Fibroblast of skin of right biceps (primary cell): Measurements from ENCODE around the gene PPM1E.
A peak's percentile ranks its signal among the peaks of the same experiment; 100 is the strongest.
"Not testable (repeated sequence)": the region's sequence is repeated elsewhere in the genome, so short reads cannot be mapped to it uniquely, and the experiment has no call there.

Experiments
- DNase-seq: peaks from one replicate; pipeline ENCODE4 v3.0.0-alpha.2; 2013

PPM1E gene

DNA sequence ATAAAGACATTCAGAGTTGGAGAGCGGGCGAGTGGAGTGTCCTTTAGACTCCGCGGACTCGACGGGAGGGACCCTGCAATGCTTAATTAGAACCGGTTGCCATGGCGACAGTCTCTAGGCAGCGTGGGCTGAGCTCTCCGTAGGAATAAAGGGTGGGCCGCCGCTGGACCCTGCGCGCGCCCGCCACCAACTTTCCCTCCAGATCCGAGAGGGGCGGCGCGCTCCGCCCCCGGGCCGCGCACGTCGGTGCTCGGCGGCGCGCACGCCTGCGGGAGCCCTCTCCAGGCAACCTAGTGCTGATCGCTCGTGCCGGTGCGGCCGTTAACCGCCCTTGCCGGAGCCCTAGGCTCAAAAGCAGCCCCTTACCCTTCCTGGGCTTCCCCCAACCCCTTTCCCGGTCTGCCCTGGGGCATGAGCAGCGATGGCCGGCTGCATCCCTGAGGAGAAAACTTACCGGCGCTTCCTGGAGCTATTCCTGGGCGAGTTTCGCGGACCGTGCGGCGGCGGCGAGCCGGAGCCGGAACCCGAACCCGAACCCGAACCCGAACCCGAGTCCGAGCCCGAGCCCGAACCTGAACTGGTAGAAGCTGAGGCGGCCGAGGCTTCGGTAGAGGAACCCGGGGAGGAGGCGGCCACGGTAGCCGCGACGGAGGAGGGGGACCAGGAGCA lies at the start of gene PPM1E:
Gene PPM1E (plus strand): TSS at position 278 of the 669 bp plus-strand sequence.
- DNase-seq = peak; percentile 51

DNA sequence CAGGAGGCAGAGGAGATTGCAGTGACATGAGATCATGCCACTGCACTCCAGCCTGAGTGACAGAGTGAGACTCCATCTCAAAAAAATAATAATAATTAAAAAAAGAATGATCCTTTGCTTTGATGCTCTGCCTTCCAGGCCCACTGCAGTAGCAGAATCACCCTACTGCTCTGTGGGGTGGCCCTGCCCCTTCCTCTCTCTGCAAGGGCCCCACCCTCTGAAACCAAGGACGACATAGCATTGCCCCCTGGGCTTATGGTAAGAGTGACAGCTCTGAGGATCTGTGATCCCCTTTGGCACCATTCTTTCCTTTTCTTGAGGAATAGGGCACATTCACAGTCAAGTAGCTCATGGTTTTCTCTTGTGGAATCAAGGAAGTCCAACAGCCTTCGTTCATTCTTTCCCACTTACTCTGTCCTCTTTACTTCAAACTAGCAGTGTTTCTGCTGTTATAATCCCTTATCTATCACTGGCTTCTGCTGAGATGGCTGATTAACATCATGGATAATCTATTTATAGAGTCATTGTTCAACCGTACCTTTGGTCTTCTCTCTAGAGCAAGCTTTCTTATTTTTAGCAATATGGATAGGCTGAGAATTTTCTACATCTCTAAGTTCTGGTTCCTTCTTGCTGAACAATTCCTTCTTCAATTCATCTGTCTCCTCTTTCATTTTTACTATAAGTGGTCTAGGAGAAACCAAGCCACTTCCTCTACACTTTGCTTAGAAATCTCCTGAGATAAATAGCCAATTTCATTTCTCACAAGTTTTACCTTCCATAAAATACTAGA lies 49.1 kb upstream of the PPM1E start:
- DNase-seq = no peak

DNA sequence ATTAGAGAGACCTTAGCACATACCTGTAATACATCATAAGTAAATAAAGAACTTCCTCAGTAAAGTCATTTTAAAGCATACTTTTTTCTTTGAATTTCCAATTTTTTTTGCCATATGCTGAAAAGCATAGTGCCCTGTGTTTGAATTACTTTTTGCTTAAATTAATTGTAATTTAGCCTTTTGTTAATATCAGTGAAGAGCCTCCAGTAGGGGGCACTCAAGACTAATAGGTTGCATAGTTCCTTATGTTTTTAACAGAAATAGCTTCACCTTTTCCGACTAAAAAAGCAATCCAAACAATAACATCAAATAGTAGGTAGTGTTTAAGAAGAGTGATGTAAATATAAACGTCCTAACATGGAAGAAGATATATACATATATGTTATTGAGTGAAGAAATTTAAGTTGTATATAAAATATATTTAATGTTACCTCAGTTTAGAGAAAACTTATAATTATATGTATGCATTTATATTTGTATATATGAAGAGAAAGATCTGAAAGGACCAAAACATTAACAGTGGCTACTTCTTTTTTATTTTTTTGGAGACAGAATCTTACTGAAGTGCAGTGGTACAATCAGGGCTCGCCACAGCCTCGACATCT lies 44.6 kb upstream of the PPM1E start:
- DNase-seq = peak; percentile 55

DNA sequence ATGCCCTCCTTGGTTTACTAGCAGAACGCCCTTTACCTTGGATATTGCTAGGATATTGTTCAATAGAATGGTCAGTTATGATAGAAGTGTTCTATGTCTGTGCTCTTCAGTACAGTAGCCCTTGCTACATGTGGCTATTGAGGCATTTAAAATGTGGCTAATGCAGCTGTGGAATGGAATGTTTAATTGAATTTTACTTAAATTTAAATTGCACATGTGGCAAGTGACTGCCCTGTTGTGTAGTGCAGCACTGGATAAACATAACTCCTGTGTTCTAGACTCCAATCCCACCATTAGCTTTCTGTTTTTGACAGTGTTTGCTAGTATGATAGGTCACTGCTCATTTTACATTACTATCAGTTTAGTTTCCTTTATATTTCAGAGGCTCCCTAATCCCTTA lies 33.4 kb upstream of the PPM1E start:
- no peak for DNase-seq

DNA sequence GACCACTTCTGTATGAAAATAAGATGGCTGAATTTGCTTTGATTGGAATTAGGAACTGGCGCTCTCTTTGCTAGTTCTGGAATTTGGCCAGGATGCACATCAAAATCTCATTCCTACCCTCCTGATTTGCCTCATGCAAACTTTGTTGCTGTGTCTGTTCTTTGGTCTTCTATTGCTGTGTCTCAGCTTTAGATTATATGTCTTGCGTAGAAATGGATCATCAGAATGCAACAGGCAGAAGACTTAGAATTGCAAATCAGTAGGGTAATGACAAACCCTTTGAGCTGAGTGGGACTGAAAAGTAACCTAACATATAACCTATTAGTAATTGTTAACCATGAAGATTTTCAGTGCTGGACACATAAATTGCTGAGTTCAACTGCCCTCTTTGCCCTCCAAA lies 33.0 kb upstream of the PPM1E start:
- DNase-seq = no peak

DNA sequence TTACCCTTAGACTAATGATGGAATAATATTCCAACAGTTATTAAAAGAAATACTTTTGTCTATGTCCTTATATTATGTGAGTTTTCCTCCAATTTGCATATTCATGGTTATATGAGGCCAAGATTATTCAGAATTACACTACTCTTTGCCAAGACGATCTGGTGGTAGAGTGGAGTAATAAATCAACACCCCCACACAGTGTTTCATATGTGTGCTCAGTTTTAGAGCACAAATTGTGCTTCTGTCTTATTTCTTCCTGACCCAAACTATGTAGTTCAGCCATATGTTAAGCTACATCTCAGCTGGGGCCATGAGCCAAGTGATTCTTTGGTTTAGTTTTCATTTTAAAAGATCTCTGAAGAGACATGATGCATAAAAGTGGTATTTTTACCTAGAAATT lies 26.9 kb upstream of the PPM1E start:
- DNase-seq = peak; percentile 1

DNA sequence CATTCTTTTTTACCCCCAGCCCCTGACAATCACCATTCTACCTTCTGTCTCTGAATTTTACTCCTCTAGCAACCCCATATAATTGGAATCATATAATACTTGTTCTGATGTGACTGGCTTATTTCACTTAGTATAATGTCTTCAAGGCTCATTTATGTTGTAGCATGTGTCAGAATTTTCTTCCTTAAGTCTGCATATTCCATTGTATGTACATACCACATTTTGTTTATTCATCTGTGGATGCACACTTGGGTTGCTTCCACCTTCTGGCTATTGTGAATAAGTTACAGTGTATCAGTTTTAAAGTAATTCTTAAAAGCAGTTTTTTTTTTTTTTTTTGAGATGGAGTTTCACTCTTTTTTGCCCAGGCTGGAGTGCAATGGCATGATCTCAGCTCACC lies 24.7 kb upstream of the PPM1E start:
- no peak for DNase-seq

DNA sequence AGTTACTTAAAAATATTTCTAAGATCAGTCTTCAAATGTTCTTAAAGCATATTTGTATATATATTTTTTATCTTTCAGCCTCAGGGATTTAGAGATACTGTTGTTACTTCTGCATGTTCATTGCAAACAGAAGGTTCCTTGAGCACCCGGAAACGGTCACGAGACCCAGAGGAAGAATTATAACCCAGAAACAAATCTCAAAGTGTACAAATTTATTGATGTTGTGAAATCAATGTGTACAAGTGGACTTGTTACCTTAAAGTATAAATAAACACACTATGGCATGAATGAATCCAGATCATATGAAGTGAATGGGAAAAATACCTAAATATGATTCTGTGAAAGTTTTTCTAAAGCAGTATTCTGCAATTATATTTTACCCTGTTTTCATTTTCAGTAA lies 21.6 kb upstream of the PPM1E start:
- no peak for DNase-seq

DNA sequence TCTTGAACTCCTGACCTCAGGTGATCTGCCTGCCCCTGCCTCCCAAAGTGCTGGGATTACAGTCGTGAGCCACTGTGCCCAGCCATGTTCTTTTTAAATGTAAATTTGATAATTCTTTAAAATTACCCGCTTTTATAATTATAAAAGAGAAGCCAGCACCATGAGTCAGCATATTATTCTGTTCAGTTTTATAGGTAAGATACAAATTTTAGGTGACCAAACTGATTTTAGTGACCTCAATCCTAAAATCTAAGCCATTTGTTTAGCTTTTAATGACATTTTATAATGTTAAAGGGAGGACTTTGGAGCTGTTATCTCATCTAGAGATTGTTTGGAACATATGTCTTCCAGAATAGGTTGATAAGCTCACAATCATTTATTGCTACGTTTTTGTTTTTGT lies 20.8 kb upstream of the PPM1E start:
- DNase-seq = no peak

DNA sequence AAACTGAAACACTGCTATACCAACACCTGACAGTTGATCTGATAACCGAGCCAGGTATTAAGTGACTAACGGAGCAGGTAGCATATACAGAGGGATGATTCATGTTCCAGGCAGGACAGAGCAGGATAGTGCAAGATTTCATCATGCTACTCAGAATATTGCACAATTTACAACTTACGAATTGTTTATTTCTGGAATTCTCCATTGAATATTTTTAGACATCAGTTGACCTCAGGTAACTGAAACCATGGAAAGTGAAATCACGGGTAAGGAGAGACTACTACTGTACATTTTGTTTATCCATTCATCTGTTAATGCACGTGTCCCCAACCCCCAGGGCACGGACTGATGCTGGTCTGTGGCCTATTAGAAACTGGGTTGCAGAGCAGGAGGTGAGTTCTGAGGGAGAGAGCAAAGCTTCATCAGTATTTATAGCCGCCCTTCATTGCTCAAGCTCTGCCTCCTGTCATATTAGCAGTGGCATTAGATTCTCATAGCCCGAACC lies 14.5 kb upstream of the PPM1E start:
- DNase-seq = peak; percentile 17

DNA sequence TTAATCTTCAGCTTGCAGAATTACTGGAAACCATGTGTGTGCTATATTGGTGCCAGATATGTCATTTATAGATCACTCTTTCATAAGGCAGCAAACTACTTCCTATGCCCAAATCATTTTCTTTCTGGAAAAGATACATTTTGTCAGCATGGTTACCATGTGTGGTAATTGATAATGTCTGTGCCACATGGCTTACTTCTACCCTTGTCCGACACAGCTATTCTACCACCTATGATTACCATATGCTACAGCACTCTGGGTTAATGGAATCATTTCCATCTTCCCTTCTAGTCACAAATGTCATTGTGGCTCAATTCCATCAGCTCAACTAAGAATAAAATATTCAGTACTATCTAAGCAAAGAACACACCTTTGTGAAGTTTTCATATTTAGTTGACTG lies 8.0 kb upstream of the PPM1E start:
- no peak for DNase-seq

DNA sequence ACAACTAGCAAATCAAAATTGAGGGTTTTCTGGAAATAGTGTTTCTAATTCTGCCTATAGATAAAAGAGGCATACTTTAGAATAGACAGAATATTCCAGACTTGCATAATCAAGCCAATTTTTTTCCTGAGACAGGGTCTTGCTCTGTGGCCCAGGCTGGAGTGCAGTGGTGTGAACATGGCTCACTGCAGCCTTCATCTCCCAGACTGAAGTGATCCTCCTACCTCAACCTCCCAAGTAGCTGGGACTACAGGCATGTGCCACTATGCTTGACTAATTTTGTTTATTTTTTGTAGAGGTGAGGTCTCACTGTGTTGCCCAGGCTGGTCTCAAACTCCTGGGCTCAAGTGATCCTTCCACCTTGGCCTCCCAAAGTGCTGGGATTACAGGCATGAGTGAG lies 6.0 kb upstream of the PPM1E start:
- not testable (repeated sequence) for DNase-seq

DNA sequence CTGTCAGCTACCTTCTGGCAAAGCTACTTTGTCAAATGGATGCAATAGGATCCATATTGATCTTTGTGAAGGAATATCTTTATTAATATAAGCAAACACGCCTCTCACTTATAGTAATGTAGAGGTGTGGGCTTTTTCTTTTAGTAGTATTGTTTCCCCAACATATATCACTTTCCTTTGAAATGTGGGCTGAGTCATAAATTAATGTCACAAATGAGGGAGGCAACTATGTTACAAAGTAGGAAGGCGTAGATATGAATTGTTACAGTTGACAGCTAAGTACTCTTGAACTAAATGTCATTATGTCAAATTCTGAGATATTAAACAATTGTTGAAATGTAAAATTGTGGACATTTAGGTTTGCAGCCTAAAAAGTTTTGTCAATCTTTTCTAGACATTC lies 2.6 kb upstream of the PPM1E start:
- DNase-seq = no peak

DNA sequence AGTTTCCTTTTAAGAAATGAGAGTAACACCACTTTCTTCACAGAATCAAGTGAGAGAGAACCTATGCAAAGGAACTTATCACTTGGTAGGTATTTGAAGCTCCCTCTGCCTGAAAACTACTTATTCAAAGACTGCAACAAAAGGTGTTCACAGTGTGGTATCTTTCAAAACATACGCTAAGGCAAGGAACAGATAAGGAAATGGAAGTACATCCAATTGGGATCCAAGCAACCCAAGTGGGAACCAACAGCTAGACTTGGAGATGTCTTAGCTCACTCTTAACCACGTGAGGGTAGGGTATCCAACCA lies 431 bp upstream of the PPM1E start:
- DNase-seq = no peak

DNA sequence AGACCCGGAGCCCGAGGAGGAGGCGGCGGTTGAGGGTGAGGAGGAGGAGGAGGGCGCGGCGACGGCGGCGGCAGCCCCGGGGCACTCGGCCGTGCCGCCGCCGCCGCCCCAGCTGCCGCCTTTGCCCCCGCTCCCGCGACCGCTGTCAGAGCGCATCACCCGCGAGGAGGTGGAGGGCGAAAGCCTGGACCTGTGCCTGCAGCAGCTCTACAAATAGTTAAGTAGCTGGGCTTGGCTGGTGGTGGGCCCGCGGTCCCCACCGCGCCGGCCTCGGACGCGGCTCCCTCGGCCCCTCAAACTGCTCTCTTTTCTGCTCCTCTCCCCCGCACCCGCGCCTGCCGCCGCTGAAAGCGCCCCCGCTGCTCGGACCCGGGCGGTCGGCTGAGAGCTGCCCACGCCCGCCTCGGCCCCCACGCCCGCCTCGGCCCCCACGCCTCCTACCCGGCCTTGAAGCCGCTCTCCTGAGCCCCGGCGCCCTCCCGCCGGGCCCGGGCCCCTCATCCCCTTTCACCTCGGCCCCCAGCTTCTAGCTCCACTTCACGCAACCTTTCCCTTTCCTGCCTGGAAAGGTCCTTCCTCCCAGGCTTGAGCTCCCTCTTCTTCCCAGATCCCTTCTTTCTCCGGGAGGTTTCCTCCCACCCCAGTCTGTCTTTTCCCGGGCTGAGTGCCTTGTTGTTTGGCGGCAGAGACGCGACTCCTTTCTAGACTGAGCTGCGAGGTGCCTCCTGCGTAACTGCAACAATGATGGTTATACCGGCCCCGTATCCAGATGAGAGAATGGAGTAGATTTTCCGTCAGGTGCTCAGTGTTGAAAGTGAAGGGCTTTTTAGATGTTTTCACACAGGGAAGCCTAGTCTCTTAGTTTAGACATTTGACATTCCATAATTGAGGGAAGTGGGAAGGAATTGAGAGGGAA lies 850 bp downstream of the PPM1E start:
- DNase-seq = peak; percentile 2

DNA sequence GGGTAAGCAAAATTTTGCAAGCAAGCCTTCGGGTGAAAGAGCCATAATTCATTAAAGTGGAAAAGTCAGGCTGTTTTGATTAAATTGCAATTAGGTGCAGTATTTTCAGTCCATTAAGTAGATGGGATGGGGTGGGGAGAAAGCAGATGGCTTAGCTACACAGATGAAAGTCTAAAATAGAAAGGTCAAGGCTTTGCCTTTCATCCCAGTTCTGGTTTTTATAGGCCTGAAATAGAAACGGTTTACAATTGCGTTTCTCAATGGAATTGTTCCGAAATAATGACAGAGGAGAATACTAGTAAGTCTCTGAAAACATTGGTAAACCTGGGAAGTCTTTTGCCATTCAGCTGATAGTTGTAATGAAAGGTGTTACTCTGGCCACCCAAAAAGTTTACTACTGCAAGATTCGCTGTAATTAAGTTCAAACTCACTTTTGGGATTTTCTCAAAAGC lies 1.5 kb downstream of the PPM1E start:
- DNase-seq = no peak

DNA sequence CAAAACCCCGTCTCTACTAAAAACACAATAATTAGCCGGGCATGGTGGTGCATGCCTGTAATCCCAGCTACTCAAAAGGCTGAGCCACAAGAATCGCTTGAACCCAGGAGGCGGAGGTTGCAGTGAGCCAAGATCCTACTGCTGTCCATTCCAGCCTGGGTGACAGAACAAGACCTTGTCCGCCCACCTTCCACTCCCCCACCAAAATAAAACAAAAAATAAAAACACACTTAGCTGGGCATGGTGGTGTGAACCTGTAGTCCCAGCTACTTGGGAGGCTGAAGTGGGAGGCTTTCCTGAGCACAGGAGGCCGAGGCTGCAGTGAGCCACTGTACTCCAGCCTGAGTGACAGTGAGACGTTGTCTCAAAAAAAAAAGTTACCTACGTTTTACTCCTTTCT lies 3.2 kb downstream of the PPM1E start:
- no peak for DNase-seq

DNA sequence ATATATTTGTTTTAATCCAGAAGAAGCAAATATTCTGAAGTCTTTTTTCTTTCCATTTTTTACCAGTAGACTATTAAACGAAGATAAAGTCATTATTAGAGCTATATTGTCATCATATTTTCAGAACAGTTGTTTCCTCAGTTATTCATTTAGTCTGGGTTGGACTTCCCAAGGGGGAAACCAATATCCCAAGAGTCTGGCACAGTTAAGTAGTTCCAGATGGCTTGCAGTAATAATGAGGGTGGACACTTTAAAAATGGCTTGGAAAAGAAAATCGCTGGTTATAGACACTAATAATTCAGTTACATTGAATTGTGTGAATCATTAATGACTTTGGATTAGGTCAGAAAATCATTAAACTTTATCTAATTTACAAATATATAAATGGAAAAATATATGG lies 3.9 kb downstream of the PPM1E start:
- DNase-seq = no peak

DNA sequence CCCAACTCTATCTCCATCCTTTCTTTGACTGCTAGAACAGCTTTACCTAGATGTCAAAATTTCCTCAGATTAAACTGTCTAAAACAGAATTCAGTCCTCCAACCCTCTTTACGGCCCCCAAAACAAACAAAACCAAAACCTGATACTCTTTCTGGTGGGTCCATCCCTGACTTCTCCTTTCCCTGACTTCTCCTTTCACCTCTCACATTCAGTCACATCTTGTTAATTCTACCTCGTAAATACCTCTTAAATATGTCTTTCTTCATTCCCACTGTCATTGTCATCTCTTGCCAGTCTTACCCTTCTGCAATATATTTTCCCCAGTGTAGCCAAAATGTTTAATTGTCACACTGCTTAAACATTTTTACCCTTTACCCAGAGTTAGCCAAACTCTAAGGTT lies 4.6 kb downstream of the PPM1E start:
- no peak for DNase-seq

DNA sequence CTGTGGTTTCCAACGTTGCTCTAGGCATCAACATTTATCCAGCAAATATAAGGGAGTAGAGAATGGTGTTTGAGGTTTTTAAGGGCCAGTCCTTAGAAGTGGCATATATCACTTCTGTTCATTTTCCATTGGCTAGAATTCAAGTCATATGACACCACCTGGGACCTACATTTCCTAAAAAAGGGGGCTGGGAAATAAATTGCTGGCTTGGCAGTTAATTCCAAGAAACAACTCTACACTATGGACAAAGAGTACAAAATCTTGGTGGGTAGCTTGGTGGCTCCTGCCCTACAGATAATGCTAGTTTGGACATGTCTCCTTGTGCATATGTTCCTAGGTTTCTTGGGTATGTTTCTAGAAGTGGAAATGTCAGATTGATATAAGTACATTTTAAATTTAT lies 7.6 kb downstream of the PPM1E start:
- no peak for DNase-seq

DNA sequence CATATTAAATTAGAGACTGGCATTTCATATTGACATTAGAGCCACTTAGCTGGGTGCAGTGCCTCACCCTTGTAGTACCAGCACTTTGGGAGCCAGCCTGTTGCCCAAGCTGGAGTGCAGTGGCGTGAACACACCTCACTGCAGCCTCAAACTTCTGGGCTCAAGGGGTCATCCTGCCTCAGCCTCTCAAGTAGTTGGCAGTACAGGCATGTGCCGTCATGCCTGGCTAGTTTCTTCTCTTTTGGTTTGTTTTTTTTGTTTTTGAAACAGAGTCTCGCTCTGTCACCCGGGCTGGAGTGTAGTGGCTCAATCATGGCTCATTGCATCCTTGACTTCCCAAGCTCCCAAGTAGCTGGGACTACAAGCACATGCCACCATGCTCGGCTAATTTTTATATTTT lies 8.7 kb downstream of the PPM1E start:
- DNase-seq = no peak

DNA sequence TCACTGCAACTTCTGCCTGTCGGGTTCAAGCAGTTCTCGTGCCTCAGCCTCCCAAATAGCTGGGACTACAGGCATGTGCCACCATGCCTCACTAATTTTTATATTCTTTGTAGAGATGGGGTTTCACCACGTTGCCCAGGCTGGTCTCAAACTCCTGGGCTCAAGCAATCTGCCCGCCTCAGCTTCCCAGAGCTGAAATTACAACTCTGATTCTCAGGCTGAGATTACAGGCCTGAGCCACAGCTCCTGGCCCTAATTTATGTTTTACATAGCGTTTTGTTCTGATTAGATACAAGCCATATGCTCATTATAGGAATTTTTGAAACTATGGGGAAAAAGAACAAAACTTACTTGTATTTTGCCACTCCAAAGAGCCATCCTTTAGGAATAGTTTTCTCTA lies 22.8 kb downstream of the PPM1E start:
- not testable (repeated sequence) for DNase-seq

DNA sequence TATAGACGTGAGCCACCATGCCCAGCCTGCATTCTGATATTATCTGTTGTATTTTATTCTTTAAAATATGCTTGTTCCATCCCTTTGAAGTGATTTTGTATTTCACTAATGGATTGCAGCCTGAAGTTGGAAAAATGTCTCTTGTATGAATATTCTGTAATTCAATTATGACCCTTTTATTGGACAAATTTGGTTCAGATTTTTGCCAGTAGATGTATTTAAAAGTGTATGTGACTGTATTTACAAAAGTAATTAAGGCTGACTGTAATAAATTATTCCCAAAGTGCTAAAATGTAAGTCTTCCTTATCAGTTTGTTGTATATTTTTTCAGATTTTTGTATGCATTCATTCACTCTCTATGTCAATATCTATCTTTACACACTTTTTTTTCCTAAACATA lies 23.8 kb downstream of the PPM1E start:
- DNase-seq = no peak
